ENCODE measurements around the gene LEPROT.

DNA sequence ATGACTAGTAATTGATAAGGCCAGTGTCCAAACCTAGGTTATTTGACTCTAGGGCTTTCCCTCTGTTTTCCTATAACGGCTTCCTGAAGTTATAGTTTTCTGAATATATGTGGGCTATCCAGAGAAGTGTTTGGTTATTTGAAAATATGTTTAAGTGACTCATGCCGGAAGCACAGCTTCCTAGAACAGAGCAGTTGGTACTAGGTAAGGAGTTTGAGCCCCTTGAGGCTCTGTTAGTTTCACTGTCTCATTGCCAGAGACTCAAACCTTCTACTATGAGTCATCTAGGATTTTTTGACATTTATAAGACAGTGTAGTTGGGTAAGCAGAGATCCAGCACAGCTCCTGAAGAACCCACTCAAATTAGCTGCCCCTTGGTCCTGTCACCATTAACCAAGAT is 27.1 kb upstream of the LEPROT start:
- TF ChIP-seq, protein P1, sequence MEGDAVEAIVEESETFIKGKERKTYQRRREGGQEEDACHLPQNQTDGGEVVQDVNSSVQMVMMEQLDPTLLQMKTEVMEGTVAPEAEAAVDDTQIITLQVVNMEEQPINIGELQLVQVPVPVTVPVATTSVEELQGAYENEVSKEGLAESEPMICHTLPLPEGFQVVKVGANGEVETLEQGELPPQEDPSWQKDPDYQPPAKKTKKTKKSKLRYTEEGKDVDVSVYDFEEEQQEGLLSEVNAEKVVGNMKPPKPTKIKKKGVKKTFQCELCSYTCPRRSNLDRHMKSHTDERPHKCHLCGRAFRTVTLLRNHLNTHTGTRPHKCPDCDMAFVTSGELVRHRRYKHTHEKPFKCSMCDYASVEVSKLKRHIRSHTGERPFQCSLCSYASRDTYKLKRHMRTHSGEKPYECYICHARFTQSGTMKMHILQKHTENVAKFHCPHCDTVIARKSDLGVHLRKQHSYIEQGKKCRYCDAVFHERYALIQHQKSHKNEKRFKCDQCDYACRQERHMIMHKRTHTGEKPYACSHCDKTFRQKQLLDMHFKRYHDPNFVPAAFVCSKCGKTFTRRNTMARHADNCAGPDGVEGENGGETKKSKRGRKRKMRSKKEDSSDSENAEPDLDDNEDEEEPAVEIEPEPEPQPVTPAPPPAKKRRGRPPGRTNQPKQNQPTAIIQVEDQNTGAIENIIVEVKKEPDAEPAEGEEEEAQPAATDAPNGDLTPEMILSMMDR (IDR thresholded peaks at IDR 0.05): no peak
- TF ChIP-seq POLR2A (IDR thresholded peaks at IDR 0.05): no peak

Measured in uterus (tissue), 2 donors.